Measurements from ENCODE around the gene C11orf71.
A peak's percentile ranks its signal among the peaks of the same experiment; 100 is the strongest.

The C11orf71 gene

DNA sequence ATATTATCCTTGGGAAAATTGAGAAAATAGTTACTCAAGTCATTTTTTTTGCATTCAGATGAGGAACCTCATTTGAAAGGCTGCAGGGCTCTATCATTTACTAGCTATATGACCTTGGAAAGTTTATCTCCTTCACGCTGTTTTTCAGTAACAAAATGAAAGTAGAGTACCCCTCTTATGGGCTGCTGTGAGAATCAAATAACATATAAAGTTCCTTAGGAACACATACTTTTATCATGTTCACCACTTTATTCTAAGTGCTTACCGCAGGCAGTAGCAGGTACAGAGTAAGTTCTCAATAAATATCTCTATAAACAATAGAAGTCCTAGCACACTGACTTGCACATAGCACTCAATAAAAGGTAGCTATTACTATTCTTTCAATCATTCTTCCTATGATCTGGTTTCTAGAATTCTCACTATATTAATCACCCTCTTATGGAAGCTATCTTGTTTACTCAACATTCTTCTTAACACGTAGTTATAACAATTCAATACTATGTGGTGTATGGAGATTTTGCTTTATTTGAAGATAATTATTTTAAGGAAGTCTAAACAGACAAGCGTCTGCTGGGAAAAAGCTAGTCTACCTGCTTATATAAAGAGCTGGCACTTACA is 1.9 kb downstream of the C11orf71 start:
- no peak for DNase-seq

DNA sequence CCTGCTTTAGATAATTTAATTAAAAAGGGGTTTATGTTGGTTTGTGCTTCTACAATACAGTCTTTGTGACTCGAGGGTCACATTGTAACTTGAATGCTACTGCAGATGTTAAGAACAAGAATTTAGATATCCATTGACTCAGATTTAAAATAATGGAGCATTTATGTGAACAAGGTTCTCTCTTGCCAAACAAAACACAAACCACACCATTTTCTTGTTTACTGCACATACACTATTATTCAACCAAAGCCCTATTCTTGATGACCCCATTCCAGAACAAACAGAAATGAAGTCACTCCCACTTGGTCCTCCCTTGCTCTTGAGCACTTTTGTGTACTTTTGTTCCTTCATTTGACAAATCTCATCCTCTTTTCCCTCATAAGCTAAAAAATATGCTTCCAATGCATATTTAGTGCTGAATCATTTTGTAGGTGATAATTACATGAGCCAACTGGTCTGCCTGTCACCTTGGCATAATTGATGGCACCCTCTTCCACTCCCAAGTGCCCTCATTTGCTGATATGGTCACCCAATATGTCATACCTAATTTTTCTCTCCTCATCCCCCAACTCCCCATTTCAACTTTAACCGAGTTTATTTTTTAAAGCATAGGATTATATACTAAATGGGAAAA is 2.8 kb downstream of the C11orf71 start:
- DNase-seq = no peak

DNA sequence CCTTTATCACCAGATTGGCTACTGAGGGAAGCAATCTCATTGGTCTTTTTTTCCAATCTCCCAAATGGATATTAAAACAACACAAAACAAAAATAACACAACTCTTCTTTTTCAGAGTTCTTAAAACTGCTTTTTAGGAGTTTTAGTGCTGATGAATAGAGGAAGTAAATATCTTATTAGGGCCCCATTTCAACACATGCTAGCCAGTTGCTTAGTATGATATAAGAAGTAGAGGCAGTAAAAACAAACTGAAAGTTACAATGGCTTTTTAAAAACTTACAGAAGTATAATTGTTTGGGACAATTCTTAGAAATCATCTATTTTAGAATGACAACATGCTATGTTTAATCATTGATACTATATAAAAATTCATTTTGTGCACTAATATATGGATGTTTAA is 3.4 kb downstream of the C11orf71 start:
- no peak for DNase-seq

DNA sequence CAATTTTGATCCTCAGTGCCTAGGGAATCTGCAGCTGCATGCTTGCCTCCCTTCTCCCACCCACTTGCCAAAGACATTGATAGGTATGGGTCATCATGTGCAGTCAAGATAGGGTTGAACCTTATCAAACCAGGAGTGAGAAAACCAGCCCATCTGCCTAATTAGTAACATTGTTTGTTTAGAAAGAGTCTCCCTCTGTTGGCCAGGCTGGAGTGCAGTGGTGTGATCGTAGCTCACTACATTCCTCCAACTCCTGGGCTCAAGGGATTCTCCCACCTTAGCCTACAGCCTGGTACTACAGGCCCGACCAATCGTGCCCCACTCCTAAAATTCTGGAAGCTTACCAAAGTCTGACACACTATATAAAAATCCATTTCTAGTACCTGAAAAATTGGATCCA is 4.6 kb downstream of the C11orf71 start:
- DNase-seq = no peak

DNA sequence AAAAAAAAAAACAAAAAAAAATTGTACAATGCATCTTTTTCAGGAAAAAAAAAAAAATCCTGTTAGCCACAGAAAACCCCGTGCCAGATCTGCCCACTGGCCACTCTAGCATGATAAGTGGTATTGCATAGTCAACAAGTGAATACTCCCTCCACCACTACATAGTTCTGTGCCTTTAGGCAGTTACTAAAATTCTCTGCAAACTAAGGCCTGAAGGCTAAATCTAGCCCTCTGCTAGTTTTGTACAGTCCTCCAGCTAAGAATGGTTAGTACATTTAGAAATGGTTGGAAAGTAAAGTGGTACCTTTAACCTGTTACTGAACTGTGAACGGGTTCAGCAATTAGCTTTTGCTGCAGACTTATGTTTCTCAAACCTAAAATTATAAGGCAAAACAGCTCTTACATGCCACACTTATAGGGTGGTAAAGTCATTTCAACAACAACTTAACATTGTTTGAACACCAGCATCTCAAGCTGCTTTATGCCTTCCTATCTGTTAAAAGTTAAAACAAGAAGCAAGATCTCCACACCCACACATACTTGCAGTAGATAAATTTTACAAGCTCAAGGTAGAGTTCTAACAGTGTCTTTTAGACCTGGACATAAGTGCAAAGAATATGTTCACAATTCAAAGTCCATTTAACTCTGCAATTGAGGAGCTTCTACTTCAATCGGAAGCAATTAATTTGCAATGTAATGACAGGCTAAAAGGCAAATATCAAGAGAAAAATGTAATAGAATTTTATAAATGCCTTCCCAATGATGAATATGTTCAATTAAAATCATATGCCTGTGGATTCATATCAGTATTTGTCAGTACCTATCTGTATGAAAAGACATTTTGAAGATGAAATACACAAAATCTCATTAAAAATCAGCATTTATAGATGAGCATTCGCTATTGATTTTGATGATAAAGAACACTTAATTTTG is 7.3 kb downstream of the C11orf71 start:
- no peak for DNase-seq

DNA sequence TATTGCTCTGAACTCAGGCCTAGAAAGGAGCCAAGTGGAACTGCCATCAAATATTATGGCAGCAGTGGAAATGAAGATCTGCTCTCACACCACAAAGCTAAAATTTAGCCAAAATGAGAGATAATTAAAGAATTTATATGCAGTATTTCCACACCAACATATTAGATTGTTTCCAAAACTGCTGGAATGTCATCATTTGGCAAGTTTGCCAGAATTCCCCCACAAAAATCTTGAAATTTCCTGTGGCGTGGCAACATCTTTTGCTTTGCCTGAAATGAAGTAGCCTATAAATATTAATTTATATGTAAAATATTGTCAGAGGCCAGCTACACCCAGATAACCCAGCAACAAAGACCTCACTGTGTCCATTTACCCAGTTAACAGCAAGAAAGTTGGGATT is 13.8 kb downstream of the C11orf71 start:
- no peak for DNase-seq

DNA sequence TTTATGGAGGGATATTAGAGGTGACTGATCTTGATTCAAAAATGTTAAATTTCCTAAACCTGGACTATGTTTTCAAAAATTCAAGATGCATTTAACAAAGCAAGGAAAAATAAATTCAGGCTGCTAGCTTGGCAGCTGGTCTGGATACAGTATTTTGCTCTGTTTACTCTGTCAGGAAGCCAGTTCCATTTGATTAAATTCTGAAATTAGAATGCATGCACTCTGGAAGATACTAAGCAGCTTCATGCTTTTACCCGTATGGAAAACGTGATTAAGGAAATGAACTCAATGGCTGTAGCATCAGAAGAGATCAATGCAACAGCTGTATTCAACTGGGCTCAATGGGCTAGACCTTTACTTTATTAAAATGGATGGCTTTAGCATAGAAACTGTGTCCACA is 14.2 kb downstream of the C11orf71 start:
- peak; percentile 63 for DNase-seq

DNA sequence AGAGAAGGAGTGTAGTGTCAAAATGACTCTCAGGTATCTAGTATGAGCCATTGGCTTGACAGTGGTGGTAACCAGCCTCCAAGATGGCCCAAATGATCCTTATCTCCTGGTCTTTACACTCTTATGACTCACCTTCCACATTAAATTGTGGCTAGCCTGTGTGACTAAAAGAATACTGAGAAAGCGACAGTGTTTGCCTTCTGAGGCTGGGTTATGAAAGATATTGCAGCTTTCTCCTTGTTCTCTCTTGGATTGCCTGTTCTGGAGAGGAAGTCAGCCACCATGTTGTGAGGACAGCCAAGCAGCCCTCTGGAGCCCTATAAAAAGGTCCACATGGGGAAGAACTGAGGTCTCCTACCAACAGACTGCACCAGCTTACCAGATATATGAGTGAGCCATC is 15.8 kb downstream of the C11orf71 start:
- no peak for DNase-seq

DNA sequence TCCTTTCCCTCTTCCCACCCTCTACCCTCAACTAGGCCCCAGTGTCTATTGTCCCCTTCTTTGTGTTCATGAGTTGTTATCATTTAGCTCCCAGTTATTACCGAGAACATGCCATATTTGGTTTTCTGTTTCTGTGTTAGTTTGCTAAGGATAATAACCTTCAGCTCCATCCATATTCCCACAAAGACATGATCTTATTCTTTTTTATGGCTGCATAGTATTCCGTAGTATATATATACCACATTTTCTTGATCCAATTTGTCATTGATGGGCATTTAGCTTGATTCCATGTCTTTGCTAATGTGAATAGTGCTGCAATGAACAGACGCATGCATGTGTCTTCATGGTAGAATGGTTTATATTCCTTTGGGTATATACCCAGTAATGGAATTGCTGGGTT is 17.8 kb downstream of the C11orf71 start:
- DNase-seq = no peak

DNA sequence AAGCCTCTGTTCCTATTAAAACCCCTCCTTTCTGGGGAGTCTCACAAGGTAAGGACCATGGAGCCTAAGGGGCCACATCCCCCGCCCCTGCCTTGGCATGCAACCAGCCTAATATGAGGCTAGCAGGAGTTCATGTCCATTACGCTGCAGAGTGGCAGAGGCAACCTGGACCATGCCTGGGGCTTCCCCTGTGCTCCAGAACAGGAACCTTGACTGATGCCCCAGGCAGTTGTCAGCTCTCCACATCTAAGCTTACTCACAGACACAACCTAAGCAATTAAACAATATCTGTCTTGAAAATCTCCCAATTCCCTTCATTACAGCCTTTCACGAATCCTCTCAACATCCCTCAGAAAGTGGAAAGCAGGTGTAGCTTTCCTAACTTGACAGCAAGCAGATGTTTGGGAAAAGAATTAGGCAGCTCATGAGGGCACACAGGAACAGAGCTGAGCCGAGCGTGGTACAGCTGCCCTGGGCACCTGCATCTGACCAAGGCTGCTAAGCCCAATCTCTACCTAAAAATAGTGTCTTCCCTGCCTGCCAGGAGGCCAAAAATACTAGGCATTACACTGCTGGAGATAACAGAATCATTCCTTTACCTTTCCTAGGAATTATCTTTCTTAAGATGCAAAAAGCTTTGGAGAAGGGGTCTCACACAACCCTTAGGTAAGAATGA is 20.8 kb downstream of the C11orf71 start:
- DNase-seq = no peak

DNA sequence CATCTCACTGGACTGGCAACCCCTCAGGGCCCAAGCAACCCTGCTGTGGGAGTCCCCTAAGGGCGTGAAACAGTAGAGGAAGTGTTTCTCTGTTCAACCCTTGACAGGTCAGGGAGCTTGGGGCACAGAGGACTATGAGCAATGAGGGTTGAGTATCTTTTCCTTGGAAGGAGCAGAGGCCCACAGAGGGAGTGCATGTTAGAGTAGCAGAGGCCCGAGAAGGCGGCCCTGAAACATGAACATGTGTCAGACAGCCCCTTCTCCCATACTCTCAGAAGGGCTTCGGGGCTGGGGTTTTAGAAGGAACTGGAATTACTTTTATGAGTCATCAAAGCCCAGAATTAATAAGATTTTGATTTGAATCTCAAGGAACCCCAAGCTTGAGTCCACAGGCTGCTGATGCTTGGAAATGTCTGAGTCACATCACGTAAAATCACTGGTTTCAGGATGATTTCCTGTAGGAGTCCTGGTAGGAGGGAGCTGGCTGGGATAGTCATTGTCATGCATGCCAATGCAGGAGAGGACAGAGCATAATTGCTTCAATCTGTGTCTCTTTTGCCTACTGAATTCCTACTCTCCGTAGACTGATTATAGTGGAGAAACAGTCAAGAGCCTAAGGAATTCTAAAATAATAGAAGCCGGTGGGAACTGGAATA is 22.6 kb downstream of the C11orf71 start:
- DNase-seq = no peak

DNA sequence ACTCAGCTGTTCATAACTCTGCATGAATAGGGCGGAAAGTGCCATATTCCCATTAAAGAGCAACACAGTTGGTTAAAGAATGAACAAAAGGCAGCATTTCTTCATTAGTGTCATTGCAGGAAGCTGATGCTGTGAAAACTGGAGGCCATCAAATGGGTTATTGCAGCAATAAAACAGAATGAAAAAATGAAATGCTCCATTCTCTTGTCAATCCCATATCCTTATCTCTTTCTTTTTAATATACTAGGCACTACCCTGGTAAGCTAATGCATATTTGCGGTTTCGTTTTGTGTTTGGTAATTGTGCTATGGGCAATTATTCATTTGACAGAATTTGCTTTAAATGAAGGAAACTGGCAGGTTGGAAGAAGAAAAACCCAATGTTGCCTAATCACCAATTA is 25.3 kb downstream of the C11orf71 start:
- no peak for DNase-seq

DNA sequence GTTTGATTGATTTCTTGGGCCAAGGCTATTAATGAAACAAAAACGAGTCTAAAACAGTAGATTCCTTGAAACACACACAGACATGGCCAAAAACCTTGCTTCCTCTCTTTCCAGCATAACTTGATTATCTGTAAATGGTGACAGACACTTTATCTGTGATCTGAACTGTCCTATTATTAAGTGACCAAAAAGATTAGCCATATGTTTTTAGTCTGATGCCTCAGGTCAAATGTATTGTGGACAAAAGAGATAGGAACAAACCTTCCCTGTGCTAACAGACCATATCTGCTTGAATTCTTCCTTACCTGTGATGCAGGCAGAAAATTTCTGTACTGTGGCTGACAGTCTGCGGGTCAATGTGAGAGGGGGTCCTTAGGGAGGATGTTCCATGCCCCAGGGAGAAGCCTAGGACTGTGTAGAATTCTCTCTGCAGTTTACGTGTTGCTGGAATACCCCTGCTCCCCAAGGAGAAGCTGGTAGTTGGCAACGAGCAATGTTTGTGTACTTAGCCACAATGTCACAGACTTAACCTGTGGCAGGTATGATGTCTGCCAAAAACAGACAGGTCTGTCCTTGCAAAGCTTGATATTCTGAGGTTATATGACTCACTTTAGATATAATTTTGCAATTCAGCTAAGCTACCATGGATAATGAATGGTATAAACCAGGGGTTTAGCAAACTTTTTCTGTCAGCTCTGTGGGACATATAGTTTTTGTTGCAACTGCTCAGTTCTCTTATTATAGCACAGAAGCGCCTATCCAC is 31.2 kb downstream of the C11orf71 start:
- no peak for DNase-seq

DNA sequence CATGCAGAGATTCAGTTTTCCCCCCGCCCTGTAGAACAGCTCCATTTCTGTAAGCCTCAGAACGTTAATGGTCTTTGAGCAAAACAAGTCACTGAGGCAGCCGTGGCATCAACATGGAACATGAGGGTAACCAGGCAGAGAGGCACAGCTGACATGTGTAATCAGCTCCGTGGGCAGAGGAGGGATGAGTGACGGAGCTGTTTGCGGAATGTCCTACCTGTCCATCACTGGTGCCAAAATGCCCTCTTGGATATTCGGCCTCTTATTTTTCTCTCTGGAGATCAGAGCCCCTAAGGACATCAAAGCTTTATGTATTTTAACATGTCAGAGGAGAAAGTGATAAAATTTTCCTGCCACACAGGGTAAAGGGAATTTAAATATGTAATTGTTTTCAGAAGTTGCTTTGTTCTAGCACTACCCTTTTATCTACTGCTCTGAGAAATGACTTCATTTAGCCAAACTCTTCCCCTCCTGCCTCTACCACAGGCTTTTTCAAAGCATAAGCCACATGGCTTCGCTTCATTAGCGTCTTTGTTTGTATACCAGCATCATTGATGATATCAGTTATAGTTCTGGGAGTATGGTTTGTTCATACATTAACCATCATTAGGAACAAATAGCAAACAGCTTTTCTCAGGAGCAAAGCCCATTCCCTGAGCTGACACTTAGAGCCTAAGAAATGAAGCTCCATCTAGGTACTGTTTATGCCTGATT is 32.9 kb downstream of the C11orf71 start:
- DNase-seq = no peak

DNA sequence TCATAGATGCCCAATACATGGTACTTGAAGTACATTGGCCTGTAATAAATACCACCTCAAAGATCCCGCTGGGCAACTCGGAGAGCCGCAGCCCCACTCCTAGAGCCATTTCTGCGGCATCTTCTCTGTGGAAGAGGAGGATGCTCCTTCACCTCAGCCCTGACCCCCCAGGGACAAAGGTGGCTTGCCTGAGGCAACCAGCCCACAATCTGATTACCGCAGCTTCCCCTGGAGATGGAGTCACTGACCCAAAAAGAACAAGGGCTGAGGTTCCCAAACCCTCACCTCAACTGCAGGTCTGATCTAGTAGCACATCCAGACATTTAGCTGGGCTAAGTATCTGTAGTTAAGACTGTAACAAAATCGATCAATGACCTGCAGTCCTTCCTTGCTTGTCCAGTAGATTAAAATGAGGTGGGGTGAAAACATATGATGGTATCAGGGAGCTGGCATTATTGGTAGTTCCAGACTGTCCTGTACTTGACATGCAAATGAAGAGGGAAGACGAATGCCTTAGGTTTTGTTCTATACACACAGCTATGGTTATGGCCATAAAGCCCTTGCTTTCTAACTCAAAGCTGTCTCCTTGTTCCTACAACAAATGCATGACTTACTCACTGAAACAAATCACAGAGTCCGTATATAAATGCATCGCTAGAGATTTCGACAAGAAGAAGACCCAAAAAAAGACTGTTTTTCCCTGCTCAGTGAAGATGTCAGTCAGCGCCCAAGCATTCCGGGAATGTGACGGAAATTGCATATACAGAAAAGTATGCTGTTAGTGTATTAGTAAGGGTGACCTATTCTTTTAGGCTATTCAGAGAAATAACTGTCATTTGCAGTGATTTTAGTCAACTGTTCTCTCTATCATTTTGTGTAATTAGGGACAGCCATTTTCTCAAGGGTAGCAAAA is 33.7 kb downstream of the C11orf71 start:
- no peak for DNase-seq

DNA sequence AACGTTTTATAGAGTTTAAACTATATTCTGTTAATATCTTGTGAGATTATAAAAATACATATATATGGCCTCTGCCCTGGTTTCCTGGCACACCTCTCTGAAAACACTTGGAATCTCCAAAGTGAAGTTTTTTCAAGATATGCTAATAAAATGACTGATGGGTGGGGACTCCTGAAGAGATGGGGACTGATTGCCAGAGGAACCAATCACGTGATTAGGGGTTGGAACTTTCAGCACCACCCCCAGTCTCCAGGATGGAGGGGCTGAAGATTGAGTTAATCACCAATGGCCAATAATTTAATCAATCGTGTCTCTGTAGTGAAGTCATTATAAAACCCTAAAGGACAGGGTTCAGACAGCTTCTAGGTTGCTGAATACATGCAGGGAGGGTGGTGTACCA is 37.4 kb downstream of the C11orf71 start:
- DNase-seq = no peak

DNA sequence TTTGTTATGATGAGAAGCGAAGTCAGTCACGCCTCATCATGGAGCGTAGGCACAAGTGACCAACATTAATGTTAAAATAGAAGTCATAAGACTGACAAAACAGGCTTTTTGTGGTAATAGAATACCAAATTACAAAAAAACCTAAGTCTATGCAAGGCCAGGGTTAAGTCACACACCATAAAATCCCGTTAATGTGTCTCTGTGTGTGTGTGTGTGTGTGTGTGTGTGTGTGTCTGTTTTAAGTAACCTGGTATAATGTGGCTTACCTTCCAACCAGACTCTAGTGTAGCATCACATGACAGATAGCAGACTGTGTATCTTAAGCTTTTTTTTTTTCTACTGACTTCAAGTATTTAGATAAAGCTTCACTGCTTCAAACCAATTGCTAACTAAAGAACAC is 38.0 kb downstream of the C11orf71 start:
- no peak for DNase-seq

DNA sequence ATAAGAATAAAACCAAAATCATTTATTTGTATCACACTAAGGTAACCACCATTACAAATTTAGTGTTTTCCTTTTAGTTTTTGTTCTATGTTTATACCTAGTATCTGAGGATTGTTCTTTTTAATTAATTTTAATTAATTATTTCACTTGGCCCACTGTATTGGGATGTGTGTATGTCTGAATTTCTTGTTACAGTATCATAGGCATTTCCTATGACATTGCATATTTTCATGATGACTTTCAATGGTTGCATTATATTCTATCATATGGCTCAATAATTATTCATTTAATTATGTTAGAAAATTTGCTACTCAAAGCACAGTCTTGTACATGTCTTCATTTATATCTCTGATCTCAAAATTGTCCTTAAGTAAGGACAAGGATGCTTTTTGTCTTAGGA is 41.0 kb downstream of the C11orf71 start:
- no peak for DNase-seq

DNA sequence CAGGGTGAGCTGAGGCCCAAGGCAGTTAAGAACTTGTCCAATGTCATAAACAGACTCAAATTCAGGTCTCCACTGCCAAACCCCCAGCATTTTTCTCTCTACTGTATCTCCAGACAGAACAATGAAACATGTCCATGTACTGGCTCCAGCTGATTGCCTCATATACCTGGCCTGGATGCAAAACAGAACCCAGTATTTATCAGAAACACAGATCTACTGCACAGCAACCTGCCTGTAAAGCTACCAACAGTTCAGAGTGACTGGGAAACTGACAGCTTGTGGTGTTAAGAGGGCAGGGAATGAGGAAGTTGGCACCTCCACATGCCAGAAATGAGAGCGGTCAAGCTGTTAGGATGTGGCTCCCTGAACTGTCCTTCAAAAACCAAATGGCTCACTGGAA is 41.6 kb downstream of the C11orf71 start:
- DNase-seq = no peak

DNA sequence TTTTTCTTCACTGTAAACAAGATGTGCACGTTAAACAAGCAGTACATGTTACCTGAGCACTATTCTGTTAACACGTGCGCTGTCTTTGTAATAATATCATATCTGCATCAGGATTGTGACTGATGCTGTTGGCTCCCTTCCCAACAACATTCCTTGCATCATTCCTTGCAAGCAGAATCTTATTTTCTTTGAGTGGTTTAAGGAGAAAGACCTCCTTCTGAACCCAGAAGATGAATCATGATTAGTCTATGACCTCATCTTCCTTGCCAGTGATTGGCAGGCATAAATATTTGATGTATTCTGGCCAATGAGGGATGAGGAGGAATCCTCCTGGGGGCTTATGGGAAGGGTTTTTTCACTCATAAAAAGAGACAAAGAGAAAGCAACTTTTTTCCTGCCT is 46.2 kb downstream of the C11orf71 start:
- no peak for DNase-seq
